Measurements from ENCODE around the gene COPS9.

DNA sequence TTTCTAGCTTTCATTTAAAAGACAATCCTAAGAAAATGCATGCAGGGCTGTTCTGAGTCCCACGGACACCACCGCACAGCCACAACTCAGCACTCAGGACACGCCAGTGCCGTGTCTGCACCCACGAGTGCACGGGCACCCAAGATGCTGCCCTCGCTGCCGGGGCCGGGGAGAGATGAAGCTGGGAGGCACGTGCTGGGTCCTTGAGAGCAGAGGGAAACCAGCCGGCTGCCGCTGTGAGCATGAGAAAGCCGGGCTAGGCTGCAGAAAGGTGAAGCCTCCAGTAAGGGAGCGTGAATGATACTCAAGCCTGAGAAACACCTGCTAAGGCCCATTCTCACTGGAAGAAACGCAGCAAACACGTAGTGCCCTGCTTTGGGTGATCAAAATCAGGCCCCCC lies 4.8 kb downstream of the COPS9 start:
- TF ChIP-seq POLR2A (IDR thresholded peaks at IDR 0.05; ENCODE audit: low read depth) = no peak
- no peak for TF ChIP-seq EP300 (IDR thresholded peaks at IDR 0.05)
- TF ChIP-seq, protein P1, sequence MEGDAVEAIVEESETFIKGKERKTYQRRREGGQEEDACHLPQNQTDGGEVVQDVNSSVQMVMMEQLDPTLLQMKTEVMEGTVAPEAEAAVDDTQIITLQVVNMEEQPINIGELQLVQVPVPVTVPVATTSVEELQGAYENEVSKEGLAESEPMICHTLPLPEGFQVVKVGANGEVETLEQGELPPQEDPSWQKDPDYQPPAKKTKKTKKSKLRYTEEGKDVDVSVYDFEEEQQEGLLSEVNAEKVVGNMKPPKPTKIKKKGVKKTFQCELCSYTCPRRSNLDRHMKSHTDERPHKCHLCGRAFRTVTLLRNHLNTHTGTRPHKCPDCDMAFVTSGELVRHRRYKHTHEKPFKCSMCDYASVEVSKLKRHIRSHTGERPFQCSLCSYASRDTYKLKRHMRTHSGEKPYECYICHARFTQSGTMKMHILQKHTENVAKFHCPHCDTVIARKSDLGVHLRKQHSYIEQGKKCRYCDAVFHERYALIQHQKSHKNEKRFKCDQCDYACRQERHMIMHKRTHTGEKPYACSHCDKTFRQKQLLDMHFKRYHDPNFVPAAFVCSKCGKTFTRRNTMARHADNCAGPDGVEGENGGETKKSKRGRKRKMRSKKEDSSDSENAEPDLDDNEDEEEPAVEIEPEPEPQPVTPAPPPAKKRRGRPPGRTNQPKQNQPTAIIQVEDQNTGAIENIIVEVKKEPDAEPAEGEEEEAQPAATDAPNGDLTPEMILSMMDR (IDR thresholded peaks at IDR 0.05) = no peak

Measured in esophagus muscularis mucosa (tissue), 4 donors.